ENCODE results near the gene NEK9.

DNA sequence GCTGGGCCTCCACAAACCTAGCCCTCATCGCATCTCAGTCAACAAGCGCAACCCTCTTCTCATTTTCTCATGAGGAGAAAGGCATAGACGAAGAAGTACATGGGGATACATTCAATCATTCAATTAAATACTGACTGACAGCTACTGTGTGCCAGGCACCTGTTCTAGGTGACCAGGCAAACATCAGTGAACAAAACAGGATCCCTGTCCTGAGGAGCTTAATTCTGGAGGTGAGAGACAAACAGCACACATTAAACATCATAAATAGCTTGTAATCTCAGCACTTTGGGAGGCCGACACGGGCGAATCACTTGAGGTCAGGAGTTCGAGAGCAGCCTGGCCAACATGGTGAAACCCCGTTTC, 62.7 kb downstream of the NEK9 start:
- TF ChIP-seq CTCF (IDR thresholded peaks at IDR 0.05; ENCODE audit: low read depth, low read length, poor library complexity, severe bottlenecking), result no peak
- TF ChIP-seq EZH2phosphoT487 (IDR thresholded peaks at IDR 0.05; ENCODE audit: borderline replicate concordance, low read length), result no peak

Measured in DOHH2 (cell line).